ENCODE results near the gene QSOX1.
"Not testable (repeated sequence)": the region's sequence is repeated elsewhere in the genome, so short reads cannot be mapped to it uniquely, and the experiment has no call there.

Gene QSOX1

DNA sequence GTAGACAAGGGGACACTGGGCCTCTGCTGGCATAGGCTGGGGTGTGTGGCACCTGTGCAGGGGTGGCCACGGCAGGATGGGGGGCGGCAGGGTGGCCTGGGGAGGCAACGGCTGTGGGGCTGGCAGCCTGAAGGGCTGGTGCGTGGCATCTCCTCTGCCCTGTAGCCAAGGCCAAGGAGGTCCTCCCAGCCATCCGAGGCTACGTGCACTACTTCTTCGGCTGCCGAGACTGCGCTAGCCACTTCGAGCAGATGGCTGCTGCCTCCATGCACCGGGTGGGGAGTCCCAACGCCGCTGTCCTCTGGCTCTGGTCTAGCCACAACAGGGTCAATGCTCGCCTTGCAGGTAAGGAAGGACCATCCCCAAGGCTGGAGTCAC lies 39.4 kb downstream of the QSOX1 start:
- no peak for DNase-seq

DNA sequence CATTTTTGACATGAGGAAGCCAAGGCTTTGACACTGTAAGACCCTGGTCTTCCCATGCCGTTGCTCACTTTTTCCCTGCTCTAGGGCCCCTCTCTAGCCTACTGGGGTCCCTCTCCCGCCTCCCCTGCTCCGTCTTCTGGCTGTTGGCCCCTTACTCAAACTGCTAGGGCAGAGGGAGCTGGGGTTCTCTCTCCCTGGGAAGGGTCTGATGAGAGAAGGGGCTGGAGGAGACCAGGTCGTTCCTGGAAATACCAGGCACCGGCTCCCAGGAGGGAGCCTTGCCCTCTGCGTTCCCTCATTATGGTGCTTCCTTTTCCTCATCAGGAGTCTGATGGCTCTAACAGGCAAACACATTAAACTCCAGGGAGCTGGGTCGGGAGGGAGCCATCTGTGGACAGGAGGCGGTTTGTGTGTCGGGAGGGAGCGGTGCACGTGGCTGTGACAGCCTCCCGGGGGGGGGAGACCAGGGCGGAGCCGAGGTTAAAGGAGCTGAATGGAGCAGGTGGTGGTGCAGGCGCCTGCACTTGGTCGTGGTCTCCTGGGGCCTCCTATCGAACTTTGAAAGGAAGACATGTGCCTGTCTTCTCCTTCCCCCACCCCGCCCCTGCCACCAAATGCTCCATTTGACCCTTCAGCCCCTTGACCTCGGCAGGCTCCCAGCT lies 40.0 kb downstream of the QSOX1 start:
- DNase-seq = no peak

DNA sequence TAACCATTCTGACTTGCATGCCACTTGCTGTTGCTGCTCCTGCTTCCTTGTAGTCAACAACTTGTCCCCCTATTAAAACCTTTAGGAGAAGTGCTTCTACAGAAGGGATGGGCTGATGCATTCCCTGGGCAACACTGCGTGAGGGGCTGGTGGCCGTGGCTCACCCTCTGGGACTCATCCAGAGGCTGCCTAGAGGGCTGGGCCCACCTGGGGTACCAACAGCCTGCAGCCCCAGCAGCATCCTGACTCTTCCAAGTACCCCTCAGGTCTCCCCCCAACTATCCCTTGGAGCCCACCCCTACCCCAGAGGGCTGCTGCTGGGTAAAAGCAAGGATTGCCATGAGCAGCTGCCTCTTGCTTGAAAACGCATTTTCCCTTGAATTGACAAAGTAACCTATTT lies 40.7 kb downstream of the QSOX1 start:
- DNase-seq = no peak

DNA sequence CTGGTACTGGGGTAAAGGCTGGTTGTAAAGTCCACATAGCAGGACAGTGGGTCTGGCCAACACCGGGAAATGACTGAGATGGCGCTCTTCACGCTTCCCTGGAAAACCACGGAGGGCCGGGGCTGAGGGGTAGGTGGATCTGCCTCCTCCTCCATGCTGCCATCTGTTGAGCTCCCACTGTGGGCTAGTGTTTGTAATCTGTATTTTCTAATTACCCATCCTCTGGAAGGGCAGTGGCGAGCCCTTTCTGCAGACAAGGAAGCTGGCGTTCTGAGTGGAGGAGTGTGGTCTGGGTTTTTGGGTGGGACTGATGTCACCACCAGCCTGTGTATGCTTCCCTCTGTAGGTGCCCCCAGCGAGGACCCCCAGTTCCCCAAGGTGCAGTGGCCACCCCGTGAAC lies 41.2 kb downstream of the QSOX1 start:
- DNase-seq = no peak

DNA sequence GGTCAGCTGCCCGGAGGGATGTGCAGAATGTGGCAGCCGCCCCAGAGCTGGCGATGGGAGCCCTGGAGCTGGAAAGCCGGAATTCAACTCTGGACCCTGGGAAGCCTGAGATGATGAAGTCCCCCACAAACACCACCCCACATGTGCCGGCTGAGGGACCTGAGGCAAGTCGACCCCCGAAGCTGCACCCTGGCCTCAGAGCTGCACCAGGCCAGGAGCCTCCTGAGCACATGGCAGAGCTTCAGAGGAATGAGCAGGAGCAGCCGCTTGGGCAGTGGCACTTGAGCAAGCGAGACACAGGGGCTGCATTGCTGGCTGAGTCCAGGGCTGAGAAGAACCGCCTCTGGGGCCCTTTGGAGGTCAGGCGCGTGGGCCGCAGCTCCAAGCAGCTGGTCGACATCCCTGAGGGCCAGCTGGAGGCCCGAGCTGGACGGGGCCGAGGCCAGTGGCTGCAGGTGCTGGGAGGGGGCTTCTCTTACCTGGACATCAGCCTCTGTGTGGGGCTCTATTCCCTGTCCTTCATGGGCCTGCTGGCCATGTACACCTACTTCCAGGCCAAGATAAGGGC lies 41.9 kb downstream of the QSOX1 start:
- DNase-seq = no peak

DNA sequence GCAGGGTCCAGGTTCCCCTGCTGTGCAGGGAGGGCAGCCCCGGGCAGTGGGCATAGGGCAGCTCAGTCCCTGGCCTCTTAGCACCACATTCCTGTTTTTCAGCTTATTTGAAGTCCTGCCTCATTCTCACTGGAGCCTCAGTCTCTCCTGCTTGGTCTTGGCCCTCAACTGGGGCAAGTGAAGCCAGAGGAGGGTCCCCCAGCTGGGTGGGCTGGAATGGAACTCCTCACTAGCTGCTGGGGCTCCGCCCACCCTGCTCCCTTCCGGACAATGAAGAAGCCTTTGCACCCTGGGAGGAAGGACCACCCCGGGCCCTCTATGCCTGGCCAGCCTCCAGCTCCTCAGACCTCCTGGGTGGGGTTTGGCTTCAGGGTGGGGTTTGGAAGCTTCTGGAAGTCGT lies 42.6 kb downstream of the QSOX1 start:
- no peak for DNase-seq

DNA sequence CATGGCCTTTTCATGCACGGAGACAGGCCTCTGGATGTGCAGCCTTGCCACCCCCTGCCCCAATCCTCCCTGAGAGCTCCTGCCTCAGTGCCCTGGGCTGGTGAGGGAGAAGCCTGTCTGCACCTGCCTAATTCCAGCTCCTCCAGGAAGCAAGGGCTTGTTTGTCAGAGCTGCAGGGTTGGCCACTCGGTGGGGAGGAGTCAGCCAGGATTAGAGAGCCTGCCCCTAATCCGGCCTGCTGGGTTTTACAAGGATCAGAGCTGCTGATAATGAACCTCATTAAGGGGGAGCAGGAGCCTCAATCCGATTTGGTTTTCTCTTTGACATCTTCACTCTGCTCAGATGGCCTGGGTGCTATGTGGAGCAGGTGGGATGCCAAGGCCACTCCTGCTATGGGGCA lies 43.5 kb downstream of the QSOX1 start:
- DNase-seq = no peak

DNA sequence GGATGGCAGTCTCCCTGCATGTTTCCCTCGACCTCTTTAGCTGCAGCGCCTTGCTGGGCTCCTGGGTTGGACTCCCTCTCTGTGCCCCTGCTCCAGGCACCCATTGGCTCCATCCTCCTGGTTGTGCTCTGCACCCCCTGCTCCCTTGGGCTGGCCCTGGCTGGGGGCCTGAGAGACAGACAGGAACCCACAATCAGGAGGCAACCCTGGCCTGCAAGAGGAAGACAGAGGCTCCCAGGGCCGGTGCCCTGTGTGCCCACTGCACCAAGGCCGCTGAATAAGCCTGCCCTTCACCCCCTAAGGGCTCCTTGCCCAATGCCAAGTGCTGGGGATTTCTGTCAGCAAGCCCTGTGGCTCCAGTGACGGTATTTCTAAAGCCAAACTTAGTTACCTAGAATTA lies 43.9 kb downstream of the QSOX1 start:
- DNase-seq = no peak

DNA sequence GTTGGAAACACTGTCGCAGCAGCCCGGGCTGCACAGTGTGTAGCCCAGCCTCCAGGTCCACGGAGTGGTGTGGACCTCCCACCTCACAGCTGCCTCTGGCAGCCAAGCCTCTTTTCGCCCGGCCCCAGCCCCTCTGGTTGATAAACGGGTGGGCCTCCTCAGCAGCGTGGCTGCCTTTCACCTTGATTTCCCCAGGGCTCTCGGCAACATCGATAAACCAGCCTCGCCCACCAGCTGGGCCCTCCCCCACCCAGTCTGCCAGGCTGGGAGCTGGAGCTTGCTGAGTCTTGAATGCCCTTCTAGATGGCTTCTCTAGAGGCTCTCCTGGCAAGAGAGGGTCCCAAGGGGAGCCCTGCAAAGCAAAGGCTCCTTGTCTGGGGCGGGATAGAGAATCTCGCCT lies 44.3 kb downstream of the QSOX1 start:
- no peak for DNase-seq

DNA sequence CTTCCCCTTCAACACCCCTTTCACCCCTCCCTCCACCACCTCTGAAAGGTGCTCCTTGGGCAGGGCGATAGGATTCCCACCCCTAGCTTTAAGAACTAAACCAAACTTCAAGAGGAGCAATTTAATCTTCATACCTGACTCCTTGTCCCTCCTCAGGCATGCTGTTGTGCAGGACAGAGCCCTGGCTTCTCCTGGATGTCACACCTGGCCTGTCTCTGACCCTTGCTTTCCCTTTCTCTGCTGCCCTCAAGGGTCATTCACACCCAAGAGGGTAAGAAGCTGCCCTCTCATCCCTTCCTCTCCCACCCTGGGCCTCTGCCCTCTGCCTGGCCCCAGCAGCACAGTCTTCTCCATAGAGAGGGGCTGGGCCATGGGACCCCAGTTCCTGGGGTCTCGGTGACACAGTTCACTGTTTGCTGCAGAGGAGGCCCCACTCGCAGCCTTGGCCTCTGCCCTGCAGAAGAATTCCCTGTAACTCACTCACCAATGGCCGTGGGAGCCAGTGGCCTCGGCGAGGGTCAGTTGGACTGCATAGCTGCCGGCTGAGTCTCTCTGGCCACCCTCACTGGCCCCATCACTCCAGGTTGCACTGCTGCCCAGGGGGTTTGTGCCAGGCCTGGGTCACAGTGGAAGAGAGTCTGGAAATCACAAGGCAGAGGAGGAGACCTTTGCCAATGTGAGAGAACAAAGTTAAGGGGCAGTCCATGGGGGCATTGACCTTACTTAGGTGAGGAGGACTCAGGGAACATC lies 47.0 kb downstream of the QSOX1 start:
- no peak for DNase-seq

DNA sequence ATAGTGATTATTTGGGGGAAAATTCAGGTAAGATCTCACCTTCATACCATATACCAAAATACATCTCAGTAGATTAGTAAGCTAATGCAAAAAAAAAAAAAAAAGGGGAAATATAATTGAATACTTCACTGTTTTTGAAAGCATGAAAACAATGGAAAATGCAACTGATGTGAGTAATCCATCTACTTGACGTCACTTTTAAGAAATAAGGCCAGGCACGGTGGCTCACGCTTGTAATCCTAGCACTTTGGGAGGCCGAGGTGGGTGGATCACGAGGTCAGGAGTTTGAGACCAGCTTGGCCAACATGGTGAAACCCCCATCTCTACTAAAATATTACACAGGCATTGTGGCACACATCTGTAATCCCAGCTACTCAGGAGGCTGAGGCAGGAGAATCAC lies 47.9 kb downstream of the QSOX1 start:
- not testable (repeated sequence) for DNase-seq

DNA sequence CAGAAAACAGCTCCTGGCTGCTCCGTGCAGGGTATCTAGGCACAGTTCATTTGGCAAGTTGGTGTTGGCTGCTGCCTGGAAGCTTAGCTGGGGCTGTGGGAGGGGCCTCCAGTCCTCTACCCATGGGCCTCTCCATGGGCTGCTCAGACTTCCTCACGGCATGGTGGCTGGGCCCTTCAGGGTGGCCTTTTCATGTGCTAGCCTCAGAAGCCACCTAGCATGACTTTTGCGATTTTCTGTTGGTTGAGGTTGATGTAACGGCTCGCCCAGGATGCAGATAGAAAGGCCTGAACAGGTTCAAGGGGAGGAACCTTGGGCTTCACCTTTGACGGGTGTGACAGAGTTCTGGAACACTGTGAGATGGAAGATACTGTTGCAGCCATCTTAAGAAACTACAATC lies 49.6 kb downstream of the QSOX1 start:
- DNase-seq = no peak

DNA sequence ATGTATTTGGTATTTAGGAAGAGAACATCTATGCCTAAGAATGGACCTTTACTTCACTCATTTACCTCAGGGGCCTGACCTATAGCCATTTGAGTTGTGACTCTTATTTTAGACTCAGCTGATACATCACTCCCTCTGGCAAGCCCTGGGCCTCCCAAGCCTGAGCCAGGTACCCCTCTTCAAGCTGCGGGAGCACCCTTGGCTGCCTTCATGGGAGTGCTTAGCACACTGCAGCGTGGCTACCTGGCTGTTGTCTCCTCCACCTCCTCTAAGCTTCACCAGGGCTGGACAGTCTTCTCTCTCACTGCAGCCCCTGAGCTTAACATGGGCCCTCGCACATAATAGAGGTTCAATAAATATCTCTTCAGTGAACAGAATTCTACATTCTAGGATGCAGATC lies 51.9 kb downstream of the QSOX1 start:
- DNase-seq = no peak

DNA sequence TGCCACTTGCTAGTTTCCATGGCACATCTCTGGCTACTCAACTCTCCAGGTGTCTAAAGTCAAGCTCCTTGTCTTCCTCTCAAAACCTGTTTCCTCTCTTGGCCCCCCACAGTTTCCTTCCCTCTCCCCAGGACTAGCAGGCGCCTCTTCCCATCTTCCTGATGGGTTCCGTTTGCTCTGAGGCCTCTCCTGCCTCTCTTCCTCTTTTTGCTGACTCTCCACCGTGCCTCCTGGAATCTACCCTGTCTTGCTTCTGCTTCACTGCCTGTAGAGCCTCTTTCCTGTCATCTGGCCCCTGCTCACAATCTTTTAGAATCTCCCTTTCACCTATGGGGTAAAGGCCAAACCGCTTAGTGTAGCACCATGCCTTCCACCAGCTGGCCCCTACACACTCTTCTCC lies 53.6 kb downstream of the QSOX1 start:
- DNase-seq = no peak

DNA sequence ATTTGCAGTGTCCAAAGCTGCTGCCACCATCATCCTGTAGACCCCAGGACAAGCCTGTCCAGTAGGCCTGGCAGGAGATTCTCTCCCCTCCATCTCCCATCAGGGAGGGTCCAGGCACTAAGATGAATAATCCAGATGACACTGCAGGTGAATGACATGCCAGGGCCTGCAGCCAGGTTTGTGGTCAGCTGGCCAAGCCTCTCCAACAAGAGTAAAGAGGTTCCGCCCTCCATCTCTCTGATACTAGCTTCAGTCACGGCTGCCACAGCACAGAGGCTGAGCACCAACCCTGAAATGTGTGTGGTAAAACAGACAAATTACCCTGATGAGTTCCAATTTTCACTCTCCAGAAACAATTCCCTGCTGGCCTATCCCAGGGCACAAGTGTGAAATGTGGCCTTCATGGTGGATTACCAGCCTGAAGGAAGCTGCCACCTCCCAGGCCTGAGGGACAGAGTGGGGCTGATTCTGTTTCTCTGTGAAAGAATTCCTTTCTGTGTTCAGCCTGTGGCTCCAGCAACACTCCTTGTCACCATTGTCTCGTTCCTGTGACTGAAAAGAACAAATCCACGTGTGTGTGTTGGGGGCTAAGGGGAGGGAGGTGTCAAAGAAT lies 55.4 kb downstream of the QSOX1 start:
- peak; percentile 19 for DNase-seq

DNA sequence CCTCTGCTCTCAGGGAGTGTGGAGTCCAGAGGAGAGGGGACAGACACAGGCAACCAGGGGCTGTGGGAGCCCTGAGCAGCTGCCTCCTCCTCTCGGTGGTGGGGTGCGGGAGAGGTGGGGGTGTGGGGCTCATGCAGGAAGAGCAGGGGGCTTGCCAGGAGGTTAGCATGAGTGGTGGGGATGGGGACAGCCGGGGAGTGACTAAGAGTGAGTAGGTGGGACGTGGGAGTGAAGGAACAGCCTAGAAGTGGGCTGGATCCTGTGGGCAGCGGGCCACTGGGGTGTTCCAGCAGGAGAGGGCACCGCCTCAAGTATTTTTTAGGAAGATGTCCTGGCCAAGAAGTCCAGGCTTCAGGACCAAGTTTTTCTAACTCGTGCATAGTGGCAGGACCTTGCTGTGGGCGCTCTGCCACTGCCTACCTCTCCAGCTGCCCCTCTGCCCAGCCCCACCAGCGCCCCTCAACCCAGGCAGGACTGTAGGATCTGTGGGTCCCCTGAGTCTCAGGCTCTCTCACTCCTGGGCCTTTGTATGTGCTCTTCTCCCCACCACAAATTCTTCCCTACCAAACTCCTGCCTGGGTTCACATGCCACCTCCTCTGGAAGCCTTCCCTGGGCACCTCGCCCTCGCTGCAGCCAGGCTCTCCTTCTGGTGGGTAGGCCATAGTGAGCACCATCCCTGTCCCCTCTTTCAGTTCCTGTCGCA lies 56.6 kb downstream of the QSOX1 start:
- DNase-seq = no peak

DNA sequence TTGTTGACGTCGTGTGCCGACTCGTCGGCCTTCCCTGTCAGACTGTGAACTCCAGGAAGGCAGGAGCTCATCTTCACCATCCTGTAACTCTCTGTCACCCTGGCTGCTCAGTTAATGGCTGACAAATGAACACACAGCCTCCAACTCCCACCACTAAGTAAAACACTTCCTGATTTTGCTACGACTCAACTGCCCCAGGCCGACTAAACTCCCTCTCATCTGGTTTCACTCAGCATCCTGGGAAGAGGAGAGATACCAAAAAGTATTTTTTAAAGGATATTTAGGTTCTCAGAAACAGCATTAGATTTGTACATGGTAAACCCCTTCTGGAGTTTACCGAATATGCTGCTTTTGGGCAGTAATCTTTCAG lies 57.2 kb downstream of the QSOX1 start:
- no peak for DNase-seq

DNA sequence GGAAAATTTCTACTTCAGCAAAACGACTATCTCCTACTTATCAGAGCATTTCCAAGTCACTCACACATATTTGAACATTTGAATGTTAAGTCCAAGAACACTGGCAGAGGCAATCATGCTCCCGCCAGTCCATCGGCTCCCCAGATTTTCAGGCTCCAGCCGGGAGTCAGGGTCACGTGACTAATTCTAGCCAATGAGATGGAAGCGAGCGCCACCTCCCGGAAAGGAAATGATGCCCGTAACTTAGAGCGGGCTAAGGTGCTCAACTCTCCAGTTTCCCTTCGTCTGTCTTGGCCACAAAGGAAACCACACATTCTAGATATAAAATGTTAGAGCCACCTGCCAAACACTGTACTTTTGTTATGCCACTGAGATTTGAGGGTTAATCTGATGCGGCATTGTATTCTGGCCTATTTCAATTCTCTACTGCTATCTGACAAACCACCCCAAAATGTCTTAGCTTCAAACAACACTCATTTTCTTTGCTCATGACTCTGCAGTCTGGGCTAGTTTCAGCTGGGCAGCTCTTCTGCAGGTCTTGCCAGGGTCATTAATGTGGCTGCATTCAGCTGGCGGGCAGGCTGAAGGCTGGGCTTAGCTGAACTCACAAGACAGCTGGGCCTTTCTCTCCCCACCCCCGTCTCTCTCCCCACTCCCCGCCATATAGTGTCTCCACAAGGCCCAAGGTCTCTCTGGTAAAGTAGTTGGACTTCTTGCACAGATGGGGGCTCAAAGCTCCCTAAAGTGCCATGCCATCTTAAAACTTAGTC lies 58.9 kb downstream of the QSOX1 start:
- no peak for DNase-seq

DNA sequence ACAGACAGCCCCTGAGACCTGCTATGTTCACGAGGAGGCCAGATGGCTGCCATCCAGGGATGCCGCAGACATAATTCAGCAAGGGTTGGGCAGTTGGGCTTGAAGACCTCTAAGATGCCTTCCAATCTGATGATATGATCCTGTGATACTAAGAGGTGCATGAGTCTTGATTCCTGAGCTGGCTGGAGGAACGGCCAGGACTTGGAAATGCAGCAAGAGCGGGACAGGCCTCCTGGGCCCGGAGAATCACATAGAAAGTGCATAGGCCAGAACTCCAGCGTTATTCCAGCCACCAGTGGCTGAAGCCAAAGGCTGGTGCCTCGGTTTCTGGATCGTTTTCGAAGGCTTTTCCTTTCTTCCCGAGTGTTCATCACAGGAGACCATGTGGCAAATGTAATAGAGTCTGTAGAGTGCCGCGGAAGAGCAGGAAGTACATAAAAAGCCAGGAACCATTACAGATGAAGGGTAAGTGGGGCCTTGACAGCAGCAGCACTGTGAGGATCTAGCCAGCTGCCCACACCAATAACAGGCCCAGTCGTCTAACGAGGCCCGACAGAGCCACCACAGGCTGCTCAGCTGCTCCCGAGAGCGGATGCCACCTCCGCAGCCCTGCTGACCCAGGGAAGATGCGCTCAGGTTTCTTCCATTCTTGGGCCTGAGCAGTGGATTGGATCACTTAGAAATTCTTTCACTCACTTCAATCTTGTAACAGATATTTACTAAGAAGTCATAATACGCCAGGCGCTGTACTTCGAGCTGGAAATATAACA lies 61.4 kb downstream of the QSOX1 start:
- no peak for DNase-seq

DNA sequence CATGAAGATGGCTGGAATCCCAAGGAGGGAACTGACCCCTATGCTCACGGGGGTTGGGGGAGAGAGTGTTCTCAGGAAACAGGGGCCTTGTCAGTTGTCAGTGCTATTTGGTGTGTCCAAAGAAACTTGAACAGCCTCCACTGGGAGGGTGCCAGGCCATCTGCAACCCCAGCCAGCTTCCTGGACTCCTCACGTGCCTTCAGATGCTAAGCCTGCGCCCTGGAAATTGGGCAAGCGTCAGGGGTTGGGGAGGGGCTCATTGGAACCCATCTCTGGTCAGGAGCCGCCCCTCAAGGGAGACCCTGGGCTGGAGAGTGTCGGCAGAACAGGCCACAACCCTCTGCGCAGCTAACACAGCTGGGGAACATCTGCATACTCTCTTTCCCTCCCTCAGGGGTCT lies 62.3 kb downstream of the QSOX1 start:
- no peak for DNase-seq

DNA sequence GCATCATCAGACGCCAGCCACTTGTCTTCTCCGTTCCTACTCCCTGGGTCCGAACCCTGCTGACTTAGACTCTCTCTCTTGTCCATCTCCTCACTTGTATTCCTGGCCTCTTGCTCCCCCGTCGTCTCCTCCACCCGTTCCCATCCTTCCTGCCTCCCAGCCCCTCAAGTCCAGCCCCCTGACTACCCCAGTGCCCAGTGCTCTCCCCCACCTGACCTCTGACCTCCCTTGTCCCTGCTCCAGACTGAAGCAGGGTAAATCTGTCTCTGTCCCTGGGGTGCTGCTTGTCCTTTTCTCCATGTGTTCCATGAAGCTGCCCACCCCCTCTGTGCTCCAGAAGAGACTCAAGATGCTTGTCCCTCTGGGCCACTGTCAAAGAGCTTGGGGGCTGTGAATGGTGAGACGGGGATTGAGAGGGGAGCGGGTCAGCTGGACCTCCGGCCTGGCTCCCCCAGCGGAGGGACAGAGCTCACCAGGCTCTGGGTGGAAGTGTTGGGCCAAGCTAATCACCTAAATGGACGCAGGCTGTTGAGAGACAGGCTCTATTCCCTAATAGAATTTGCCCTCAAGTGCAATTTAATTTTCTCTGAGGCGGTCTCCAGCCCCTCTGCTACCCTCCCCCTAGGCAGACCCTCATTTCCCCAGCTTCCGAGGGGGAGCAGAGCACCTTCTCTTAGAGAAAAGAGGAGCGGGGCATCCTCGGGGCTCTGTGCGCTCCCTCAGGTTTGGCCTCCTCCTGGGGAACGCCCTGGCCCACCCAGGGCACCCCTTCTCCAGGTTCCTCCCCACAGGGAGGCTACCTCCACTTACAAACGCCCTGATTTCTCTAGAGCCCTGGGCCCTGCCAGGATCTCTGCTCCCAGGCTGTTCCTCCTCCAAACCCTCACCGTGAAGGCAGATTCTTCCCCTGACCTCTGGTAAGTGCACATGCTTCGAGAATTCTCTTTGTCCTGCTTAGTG lies 64.4 kb downstream of the QSOX1 start:
- no peak for DNase-seq

Measured in NCI-H510A (cell line).